ENCODE results near the gene ST3GAL2.

- TF ChIP-seq CTCF (conservative IDR thresholded peaks at IDR 0.05; ENCODE audit: low read depth, low read length) (no peak), BHLHE40 (IDR thresholded peaks at IDR 0.05; ENCODE audit: low read depth, low read length) (no peak), POLR2A (IDR thresholded peaks at IDR 0.05; ENCODE audit: low read depth, low read length) (no peak), RAD21 (IDR thresholded peaks at IDR 0.05; ENCODE audit: low read length) (no peak), ELK1 (IDR thresholded peaks at IDR 0.05; ENCODE audit: borderline replicate concordance, low read depth, low read length) (no peak), NFE2L2 (IDR thresholded peaks at IDR 0.05; ENCODE audit: low read depth, low read length) (no peak), SMC3 (IDR thresholded peaks at IDR 0.05; ENCODE audit: low read depth, low read length) (no peak), MAFK (IDR thresholded peaks at IDR 0.05; ENCODE audit: low read depth, low read length) (no peak), CEBPB (IDR thresholded peaks at IDR 0.05; ENCODE audit: low read depth, low read length) (no peak), USF2 (IDR thresholded peaks at IDR 0.05; ENCODE audit: low read depth, low read length) (no peak), MXI1 (IDR thresholded peaks at IDR 0.05; ENCODE audit: borderline replicate concordance, low read depth, low read length) (no peak)
These were observed 46.0 kb upstream of the ST3GAL2 start for GRCh38 chr16:70484867-70485266.

Measured in IMR-90 (cell line).